Loucy (cell line): ENCODE results near the gene ALS2CL.

Experiments used
- EZH2phosphoT487 ChIP-seq: fragments of 200-600 bp; IDR thresholded peaks from 2 replicates; pipeline ENCODE4 v1.6.1; 2018; ENCODE audit warnings: antibody characterized with exemption, mild to moderate bottlenecking, moderate library complexity, borderline replicate concordance
- TF ChIP-seq, protein P1 (sequence below): fragments of 200-600 bp; sonication (generic); conservative IDR thresholded peaks from 2 replicates; pipeline ENCODE4 v1.5.1; 2014; ENCODE audit warnings: mild to moderate bottlenecking, antibody characterized with exemption, low read length

DNA sequence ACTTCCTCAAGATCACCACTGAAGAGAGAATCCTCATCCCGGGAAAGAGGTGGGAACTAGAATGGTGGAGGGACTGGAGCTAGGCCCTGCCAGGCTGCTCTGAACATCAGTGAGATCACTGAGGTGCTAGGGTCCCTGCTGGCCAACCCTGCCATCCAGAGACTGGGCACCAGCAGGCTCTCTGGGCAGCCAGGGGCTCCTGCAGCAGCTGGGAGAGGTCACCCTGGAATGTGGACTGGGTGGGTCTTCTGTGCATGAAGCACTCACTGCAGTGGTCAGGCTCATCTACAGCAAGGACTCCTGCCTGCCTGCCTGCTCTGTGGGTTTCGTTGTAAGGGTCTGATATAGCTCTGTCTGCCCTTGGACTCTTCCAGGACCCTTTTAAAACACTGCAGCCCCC, 24.9 kb downstream of the ALS2CL start:
- TF ChIP-seq, protein P1, sequence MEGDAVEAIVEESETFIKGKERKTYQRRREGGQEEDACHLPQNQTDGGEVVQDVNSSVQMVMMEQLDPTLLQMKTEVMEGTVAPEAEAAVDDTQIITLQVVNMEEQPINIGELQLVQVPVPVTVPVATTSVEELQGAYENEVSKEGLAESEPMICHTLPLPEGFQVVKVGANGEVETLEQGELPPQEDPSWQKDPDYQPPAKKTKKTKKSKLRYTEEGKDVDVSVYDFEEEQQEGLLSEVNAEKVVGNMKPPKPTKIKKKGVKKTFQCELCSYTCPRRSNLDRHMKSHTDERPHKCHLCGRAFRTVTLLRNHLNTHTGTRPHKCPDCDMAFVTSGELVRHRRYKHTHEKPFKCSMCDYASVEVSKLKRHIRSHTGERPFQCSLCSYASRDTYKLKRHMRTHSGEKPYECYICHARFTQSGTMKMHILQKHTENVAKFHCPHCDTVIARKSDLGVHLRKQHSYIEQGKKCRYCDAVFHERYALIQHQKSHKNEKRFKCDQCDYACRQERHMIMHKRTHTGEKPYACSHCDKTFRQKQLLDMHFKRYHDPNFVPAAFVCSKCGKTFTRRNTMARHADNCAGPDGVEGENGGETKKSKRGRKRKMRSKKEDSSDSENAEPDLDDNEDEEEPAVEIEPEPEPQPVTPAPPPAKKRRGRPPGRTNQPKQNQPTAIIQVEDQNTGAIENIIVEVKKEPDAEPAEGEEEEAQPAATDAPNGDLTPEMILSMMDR: no peak
- no peak for TF ChIP-seq EZH2phosphoT487
